DMS79 treated with DMSO at 0.1 percent for 48 hours (cell line): ENCODE data around the gene CCDC28B.

Experiments
- DNase-seq: peaks from one replicate; lab custom pipeline; 2025; lab: John Stamatoyannopoulos, UW

The CCDC28B gene

DNA sequence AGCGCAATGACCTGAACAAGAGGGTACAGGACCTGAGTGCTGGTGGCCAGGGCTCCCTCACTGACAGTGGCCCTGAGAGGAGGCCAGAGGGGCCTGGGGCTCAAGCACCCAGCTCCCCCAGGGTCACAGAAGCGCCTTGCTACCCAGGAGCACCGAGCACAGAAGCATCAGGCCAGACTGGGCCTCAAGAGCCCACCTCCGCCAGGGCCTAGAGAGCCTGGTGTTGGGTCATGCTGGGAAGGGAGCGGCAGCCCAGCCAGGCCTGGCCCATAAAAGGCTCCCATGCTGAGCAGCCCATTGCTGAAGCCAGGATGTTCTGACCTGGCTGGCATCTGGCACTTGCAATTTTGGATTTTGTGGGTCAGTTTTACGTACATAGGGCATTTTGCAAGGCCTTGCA lies 5.4 kb upstream of the CCDC28B start:
- no peak for DNase-seq

DNA sequence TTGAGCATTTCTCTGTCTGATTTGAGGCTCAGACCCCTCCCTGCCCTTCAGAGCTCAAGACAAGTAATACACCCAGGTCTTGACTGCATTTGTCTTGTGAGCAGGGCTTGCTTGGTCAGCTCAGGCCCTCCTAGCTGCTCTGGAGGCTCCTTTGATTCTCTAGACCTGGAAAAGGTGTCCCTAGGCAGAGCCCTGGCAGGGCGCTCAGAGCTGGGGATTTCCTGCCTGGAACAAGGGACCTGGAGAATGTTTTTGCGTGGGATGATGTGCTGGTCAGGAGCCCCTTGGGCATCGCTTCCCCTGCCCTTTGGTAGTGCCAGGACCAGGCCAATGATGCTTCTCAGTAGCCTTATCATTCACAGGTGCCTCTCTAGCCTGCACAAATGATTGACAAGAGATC lies 4.9 kb upstream of the CCDC28B start:
- no peak for DNase-seq

DNA sequence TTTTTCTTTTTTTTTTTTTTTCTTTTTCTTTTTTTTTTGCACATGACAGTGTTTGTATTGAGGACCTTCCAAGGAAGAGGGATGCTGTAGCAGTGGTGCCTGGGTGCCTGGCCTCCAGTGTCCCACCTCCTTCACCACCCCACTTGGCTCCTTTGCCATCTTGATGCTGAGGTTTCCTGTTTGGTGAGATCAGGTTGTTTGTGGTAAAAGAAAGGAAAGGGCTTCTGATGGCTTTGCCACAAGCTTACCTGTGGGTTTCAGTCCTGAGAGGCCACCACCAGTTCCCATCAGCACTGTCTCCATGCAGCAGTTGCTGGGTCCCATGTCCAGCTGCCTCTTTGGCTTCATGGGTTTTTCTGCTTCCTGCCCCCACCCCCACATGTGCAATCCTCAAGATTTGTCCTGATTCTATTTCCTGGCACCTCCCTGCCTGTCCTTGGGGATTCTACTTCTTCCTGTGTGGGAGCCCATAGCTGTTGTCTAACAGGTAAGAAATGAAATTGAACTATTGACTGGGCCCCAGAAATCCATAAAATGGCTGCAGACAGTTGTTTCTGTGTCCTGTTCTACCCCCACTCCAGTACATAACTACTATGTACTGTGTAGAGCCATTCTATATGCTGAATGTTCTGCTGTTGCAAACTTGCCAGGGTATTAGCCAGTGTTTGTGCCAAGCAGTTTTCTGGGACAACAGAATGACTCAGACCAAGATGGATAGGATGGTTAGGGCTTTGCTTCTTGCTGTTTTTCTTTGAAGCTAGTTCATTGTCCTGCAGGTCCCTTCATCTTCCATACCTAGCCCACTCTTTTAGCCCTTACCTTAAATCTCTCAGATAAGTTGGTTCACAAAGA lies 4.2 kb upstream of the CCDC28B start:
- DNase-seq: no peak

DNA sequence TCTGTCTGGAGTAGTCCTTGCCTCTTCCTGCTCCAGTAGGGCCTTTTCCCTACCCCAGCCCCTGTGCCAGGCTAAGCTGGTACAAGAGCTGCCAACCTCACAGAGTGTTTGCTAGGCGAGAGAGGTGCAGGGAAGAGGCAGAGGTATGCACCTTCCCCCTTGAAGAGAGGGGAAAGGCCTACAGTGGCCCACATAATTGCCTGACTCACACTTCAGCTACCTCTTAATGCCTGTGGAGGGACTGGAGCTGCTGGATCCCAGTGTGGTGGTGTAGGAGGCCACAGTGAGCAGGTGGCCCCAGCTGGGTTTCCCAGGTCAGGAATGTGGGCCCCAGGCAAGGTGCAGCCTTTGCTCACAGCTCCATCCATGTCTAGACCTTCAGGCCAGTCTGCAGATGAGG lies 3.3 kb upstream of the CCDC28B start:
- no peak for DNase-seq

DNA sequence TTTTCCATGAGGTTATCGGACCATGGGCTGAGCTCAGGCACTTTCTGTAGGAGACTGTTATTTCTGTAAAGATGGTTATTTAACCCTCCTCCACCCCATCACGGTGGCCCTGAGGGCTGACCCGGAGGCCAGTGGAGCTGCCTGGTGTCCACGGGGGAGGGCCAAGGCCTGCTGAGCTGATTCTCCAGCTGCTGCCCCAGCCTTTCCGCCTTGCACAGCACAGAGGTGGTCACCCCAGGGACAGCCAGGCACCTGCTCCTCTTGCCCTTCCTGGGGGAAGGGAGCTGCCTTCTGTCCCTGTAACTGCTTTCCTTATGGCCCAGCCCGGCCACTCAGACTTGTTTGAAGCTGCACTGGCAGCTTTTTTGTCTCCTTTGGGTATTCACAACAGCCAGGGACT lies 2.6 kb upstream of the CCDC28B start:
- DNase-seq: no peak

DNA sequence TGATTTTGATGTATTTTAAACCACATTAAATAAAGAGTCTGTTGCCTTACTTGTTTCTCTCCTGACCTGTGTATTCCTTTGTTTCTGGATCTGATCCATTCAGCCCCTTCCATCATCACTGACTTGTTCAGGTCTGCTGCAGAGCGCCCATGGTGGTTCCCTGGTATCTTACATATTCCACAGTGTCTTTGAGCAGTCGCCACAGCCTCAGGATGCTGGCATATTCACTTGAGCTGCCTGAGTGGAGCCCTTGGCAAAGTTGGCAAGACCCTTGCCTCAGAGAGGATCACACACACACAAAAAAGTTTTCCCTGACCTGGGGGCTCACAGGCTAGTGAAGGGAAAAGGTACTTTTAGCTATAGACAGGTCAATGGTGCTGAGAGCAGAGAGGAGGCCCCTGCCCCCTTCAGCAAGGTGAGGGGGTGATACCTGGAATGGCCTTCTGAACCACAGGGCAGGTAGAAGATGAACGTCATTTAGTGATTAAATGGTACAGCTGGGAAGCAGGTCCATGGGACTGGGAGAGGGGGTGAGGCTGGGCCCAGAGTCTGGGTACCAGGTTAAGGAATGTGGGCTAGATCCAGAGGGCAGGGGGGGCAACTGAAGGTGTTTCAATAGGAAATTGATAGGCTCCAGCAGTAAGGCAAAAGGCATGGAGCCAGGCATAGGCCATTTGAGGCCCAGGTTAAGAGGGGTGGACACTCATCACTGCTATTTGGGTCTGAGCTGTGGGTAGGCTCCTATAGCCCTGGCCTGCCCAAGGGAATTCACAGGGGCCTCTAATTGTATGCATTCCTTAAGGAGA lies 2.0 kb upstream of the CCDC28B start:
- no peak for DNase-seq

DNA sequence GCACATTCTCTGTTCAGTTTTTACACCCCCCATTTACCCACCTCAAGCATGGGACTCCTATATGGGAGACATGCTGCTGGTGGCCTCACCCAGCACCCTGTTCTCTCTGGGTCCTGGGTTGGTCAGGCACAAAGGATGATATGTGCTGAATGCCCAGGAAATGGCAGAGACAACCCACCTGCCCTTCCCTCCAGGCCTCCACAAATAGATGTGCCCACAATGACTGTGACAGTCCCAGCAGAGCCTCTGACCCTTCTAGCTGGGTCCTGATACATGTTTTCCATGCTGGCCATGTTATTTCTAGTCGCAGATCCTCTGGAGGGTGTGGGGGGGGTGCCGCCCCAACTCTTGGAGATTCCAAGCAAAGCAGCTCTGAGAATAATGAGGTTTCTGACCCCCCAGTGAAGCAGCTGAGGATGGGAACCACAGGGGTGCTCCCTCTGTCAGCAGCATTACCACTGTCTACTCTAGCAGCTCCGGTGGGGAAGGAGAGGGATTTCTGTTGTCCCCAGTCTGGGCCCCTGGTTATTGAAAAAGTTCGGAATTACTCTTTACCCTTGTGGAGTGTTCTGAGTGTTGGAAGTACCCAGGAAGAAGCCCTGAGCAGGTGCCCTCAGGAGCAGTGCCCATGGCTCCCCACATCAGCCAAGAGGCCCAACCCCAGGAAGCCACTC lies 1.2 kb upstream of the CCDC28B start:
- no peak for DNase-seq

DNA sequence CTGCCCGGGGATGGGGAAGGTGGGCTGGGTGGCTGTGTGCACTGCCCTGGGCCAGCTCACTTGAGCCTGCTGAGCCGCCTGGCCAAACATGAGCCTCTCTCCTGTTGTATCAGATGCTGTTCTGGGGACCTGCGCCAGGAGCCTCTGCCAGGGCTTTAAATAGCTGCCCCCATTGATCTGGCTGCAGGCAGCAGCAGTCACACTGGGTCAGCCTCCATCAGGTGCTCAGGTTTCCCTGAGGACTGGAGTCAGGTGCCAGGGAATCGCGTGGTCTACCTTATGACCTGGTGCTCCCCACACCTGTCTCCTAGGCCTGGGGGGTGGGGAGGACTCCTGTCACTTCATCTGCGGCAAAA lies 700 bp upstream of the CCDC28B start:
- DNase-seq: peak; percentile 49

DNA sequence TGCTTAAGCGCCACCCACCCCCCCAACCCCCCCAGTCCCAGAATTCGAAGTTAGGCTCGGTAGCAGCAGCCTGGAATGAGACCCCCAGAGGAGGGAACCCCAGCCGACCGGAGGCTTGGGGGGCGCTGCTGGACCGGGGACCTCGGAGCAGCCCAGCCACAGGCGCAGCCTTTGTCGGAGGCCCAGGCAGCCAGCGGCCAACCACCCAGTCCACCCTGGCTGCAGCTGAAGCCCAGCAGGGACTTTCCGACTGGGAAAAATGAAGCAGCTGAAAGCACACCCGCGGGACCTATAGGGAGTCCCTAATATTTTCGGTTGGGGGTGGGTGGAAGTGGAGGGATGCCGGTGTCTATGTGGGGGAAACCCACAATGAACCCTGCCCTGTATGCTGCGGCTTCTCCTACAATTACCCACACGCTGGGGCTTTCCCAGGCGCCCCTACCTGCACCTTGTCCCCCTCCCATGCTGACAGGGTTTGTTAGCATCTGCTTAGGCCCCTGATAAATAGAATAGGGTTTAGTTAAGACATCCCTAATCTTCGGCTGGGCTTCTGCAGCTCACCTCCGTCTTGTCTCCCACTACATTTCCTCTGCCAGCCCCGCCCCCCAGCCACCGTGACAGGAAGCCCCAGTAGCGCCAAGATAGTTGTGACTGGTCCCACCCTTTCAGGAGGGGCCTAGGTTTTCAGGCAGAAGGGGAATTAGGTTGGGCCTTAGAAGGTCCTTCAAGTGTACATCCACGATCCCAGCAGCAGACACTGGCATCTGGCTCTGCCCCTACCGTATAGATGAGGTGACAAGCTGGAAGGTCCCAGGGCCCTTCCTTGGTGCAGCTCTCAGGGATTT lies 838 bp downstream of the CCDC28B start:
- DNase-seq: peak; percentile 34

DNA sequence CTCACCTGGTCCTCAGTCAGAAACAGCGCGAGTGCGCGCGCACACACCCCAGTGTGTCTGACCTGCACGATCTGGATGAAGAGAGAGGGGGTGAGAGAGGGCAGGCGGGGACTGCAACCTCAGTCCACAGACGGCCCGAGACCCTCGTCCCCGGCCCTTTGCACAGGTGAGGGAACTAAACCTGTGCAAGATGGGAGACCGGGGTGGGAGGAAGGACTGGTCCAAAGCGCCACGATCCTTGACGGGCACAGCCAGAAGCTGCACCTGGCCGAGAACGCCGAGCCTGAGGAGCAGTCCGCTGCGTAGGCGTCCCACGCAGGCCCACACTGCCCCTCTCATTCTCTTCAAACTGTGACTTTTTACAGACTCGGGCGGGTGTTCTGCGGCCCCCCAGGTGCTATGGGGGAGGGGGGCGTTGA lies 4.6 kb downstream of the CCDC28B start:
- DNase-seq: no peak

DNA sequence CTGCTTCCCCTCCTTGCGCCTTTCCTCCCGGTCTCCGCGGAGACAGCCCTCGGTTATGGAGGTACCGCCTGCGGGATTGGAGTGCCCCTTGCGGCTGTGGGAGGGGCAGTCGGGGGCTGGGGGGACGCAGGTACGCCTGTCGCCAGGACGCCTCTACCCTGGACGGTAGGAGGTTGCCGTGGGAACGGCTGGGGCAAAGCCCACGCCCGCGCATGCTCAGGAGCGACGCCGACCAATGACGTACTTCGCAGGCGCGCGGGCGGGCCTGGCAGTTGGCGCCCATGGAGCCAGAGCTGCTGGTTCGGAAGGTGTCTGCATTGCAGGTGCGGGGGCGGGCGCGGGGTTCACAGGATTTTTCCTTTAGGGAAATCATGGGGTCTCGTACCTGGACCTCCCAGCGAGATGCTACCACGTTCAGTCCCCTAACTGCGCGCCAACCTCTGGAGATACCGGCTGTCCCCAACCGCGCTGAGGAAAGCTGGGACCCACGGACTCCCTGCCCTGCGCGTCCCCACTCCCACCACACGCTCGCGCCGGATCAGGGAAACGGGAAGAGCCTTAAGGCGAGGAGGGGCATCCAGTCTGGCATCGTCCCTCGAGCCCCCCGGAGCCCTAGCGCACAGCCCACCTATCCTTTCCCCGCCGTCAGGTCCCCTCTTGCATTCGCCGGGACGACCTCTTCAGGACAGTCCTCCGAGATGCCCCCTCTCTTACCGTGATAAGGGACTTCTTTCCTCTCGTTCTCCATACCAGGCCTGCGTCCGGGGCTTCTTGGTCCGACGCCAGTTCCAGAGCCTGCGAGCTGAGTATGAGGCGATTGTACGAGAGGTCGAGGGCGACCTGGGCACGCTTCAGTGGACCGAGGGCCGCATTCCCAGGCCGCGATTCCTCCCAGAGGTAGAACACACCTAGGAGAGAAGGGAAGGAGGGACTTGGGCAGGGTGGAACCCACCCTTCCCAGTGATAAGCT lies 5.3 kb downstream of the CCDC28B start, which contains the start of gene IQCC:
Gene IQCC (plus strand): TSS at position 271 of the 970 bp plus-strand sequence. CDS start 11 bp downstream, at position 282.
- DNase-seq: peak; percentile 93

DNA sequence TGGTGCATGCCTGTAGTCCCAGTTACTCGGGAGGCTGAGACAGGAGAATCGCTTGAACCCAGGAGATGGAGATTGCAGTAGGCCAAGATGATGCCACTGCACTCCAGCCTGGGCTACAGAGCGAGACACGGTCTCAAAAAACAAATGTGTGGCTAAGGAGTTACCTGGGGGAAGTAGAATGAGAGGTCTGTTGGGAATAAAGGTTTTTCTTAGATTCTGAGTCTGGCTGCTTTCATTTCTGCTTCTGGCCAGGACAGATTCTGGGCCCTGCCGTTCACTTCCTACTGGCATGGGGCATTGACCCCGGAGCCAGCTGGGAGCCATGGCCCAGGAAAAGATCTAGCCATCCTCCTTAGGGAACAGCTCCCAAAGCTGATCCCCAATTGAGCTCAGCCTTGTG lies 8.1 kb downstream of the CCDC28B start:
- DNase-seq: peak; percentile 25

DNA sequence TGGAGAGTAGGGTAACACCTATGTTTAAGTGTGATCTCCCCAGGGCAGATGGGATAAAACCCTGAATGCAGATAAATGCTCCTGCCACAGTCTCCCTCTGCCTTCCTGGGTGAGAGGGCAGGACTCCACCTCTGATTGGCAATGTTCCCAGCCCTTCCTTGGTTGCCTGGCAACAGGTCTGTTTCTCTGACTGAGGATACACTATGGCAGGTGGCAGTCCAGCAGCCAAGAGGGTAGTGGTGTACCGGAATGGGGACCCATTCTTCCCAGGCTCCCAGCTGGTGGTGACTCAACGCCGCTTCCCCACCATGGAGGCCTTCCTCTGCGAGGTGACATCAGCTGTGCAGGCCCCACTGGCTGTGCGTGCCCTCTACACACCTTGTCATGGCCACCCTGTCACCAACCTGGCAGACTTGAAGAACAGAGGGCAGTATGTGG lies 8.5 kb downstream of the CCDC28B start, which contains the start of gene DCDC2B:
Gene DCDC2B (plus strand): TSS at position 199 of the 438 bp plus-strand sequence. CDS start 5 bp downstream, at position 204.
- DNase-seq: peak; percentile 97

DNA sequence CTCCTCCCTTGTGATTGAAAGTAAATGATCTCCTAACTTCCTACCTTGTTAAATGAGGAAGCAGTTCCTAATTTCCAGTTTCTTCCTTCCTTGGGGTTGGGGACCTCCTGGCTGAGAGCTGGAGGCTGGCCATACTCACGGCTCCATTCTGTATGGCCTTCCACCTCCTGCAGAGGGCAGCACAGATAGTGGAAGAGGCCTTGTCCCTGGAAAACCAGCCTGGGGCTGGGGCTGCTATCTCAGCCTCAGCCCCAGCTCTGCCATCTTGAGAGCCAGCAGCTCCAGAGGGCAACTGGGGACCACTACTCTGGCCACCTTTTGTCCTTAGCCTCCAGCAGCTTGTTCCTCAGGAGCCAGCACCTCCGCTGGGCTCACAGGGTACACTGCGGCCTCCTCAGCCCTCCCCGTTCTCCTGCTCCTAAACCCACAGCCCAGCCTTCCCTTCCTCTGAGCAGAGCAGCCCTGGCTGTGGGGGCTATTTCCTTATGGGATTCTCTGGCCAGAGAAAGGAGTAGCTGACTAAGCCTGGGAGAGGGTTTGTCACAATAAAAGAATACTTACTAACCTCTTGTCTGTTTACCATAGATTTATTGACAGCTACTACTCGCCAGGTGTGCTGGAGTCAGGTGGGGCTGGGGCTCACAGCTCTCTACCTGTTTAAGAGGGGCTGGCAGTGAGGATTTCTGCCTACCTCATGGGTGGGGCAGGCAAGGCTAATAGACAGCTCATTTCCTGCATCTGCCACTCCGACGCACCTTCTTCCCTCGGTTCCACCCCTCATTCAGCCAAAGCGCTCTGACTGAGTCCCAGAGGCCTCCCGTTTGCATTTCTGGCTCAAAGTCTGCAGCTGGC lies 15.5 kb downstream of the CCDC28B start:
- peak; percentile 38 for DNase-seq

DNA sequence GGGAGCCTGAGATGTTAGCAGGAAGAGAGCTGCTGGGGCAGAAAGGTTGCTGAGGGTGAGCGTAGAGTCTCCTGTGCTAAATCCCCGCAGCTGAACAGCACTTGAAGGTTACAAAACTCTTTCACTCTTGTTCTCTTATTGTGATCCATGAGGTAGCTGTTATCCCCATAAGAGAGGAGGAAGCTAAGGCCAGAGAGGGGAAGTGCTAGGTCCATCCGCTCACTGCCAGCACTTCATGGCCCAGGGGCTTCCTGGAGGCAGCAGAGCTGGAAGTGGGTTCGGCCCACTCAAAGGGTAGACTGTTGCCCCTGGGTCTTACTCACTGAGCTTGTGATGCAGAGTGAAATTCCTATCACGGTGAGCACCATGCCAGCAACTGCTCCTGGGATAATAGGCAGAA lies 16.2 kb downstream of the CCDC28B start:
- DNase-seq: no peak

DNA sequence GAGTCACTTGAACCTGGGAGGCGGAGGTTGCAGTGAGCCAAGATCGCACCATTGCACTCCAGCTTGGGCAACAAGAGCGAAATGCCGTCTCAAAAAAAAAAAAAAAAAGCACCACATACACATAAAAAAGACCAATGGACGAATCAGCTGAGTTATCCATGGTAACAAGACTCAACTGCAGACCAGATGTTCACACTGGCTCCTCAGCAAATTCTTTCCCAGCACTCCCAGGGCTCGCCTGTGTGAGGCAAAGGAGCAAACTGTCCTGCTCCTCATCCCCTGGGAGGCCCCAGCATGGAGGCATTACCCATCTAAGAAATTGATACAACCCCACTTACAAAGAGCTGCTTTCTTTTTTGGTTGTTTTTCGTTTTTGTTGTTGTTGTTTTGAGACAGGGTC lies 18.6 kb downstream of the CCDC28B start:
- DNase-seq: no peak

DNA sequence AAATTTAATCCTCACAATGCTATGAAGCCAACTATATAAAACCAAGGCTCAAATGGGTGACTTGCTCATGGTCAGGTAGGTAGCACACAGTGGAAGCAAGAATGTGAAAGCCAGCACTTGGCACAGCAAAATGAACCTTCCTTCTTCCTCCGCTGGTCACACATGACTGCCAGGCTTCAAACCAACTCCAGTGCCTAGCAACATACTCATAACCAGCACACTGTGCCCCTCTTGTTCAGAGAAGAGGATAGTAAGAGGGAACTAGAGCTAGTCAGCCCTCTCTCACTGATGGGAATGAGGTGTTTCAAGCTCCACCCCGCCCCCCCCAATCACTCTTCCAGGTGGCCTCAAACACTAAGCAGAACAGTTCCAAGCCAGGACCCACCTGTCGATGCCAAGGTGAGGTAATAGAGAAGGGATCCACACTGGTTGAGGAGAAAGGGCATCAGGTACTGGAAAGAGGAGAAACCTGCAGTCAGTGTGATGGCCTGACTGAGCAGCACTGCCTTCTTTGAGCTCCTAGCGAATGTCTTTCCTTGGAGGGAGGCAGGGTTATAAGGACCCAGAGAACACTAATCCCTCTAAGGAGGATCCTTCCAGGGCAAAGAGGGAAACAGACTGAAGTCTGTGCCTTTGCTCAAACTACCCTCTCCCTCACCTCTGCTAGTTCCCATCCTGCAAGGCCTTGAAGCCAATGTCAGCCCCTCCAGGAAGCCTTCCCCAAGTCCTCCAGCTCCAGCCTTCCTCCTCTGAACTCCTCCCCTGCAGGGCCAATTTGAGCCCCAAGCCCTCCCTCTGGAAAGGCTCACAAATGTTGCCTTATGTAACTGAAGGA lies 20.6 kb downstream of the CCDC28B start:
- DNase-seq: peak; percentile 91

DNA sequence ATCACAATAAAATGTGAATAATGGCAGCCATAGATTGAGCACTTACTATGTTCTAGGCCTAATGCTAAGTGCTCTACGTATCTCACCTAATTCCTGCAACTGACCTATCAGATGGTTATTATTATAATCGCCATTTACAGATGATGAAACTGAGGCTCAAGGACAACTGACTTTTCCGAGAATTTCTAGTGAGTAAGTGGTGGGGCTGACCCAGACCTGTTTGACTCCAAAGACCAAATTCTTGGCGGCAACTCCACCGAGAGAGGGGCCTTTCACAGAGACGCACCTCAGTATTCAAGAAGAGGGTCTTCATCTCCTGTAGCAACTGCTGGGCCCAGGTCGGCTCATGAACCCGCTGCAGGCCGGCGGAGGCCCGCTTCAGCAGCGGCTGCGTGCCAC lies 21.2 kb downstream of the CCDC28B start:
- DNase-seq: no peak
